Panc1 (cell line): Measurements from ENCODE around the gene CENPF.

ENCODE experiments used
- CTCF ChIP-seq: fragments of 450-650 bp; IDR thresholded peaks from 2 replicates; pipeline ENCODE4 v1.5.1; 2017; ENCODE audit warnings: mild to moderate bottlenecking
- SIN3A ChIP-seq: IDR thresholded peaks from 2 replicates; pipeline ENCODE4 v1.6.1; 2012; ENCODE audit warnings: low read depth, mild to moderate bottlenecking, low read length, moderate library complexity, borderline replicate concordance; ENCODE audit not compliant: insufficient read depth

- TF ChIP-seq CTCF (no peak), SIN3A (no peak)
Observed at GRCh38 chr1:214603819-214604252, 841 bp downstream of the CENPF start.
